ENCODE data around the gene ARIH2. TPM values are rescaled to one million over a fixed set of nuclear protein-coding genes. Genes with fewer than 3 reads are reported as not detected.

Gene ARIH2
- total RNA-seq, 2 experiments from 2014 or later = 96.1 to 99.1 TPM

DNA sequence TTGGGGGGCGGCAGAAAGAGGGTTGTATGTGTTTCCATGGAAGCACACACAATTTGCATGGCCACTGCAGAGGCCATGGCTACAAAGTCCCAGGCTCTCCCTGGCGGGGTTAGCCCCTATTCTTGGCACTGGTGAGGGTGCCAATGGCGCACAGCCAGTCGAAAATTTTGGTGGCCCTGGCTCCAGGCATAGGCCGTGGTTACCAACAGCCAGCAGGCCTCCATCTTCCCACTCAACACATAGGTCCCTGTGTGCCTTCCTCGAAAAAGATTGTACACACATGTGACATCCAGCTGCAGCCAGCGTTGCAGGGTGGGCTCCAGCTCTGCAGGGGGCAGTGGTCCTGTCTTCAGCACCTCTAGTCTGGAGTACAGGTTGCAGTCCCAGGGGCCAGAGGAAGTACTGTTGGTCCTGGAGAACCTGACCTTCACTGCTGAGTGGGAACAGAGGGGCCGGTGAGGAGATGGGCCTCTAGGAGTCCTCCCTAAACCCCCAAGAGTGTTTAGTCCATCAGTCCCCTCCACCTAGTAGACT lies 78.5 kb downstream of the ARIH2 start:
- intact Hi-C loops (cut with micrococcal nuclease) = no loop called here
- Mint-ChIP-seq H3K36me3 (ENCODE audit: low read depth) (peaks cover 2% of the 10 kb centered on the region), H3K27ac (no peak overlapping the region), H3K4me3 (no peak overlapping the region), H3K4me1 (ENCODE audit: low read depth) (peaks cover 11% of the 10 kb centered on the region), H3K9me3 (no peaks in the 10 kb centered on the region), H3K27me3 (ENCODE audit: low read depth) (no peaks in the 10 kb centered on the region)
- CTCF ChIA-PET = interaction anchor here (1.1 kb wide), 1 partner anchor 11 kb away, joined by 3 read pairs; no protein-coding TSS in a partner anchor
- no peak for DNase-seq

GRCh38 chr3:48997714-48998637 lies 79.3 kb downstream of the ARIH2 start:
- intact Hi-C loops (cut with micrococcal nuclease) = no loop called here
- Mint-ChIP-seq H3K27ac (no peak overlapping the region), H3K4me3 (no peak overlapping the region), H3K27me3 (ENCODE audit: low read depth) (no peaks in the 10 kb centered on the region), H3K9me3 (no peaks in the 10 kb centered on the region), H3K36me3 (ENCODE audit: low read depth) (peaks cover 2% of the 10 kb centered on the region), H3K4me1 (ENCODE audit: low read depth) (peaks cover 11% of the 10 kb centered on the region)
- CTCF ChIA-PET = interaction anchor here (1.1 kb wide), 1 partner anchor 11 kb away, joined by 3 read pairs; no protein-coding TSS in a partner anchor
- no peak for DNase-seq

GRCh38 chr3:48999085-48999858 lies 80.6 kb downstream of the ARIH2 start:
- no peaks in the 10 kb centered on the region for H3K9me3 Mint-ChIP-seq
- peak overlapping the region; percentile 63 for H3K27ac Mint-ChIP-seq
- CTCF ChIA-PET = no interaction called here
- H3K36me3 Mint-ChIP-seq (ENCODE audit: low read depth) = no peaks in the 10 kb centered on the region
- peaks cover 3% of the 10 kb centered on the region for H3K4me1 Mint-ChIP-seq (ENCODE audit: low read depth)
- H3K27me3 Mint-ChIP-seq (ENCODE audit: low read depth) = no peaks in the 10 kb centered on the region
- no peak overlapping the region for H3K4me3 Mint-ChIP-seq
- intact Hi-C loops (cut with micrococcal nuclease) = no loop called here
- DNase-seq = no peak

- Mint-ChIP-seq H3K4me3 (no peak overlapping the region), H3K27me3 (ENCODE audit: low read depth) (no peaks in the 10 kb centered on the region), H3K36me3 (ENCODE audit: low read depth) (no peaks in the 10 kb centered on the region), H3K4me1 (ENCODE audit: low read depth) (no peaks in the 10 kb centered on the region), H3K9me3 (no peaks in the 10 kb centered on the region), H3K27ac (peak overlapping the region; percentile 77)
- intact Hi-C loops (cut with micrococcal nuclease) = no loop called here
- CTCF ChIA-PET = no interaction called here
- DNase-seq = no peak
Measured at GRCh38 chr3:49001155-49001554, 82.5 kb downstream of the ARIH2 start.

DNA sequence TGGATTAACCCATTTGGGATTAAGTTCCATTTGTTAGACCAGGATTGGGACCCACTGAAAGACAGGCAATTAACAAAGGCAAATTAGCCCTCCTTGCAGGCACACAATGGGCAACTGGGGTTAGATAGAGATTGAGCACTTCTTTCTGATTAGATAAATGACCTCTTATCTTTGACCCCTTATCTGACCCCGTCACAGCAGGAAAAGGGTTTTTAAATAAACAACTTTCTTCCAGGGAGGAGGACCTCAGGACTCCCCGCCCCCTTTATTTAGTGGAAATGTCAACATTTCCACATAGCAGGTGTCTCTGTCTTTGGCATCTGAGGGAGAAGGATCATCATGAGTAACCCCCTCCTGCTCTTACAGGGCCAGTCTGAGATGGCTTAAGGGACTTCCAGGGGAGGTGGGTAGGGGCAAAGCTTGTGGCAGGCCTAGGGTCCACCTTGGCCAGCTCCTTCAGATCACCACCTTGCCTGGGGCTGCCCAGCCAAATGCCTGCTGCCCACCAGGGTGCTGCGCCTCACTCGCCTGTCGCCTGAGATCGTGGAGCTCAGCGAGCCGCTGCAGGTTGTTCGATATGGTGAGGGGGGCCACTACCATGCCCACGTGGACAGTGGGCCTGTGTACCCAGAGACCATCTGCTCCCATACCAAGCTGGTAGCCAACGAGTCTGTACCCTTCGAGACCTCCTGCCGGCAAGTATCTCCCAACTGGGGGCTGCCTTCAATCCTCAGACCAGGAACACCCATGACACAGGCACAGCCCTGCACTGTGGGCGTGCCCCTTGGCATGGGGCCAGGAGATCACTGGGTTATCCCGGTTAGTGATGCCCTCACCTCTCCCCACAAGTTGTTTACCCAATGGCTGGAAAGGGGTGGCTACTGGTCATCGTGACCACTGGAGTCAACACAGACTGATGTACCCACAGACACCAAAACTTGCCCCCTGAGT lies 86.0 kb downstream of the ARIH2 start:
- DNase-seq = no peak
- CTCF ChIA-PET = interaction anchor here (1.1 to 9.2 kb wide), 2 partner anchors 15 kb away, joined by 4 to 84 read pairs; partner anchors contain the start of genes DALRD3 and NDUFAF3
- Mint-ChIP-seq H3K4me1 (ENCODE audit: low read depth) (peaks cover 19% of the 10 kb centered on the region), H3K4me3 (no peak overlapping the region), H3K36me3 (ENCODE audit: low read depth) (peaks cover 7% of the 10 kb centered on the region), H3K27ac (no peak overlapping the region), H3K9me3 (no peaks in the 10 kb centered on the region), H3K27me3 (ENCODE audit: low read depth) (no peaks in the 10 kb centered on the region)
- intact Hi-C loops (cut with micrococcal nuclease) = loop anchor here (5.0 kb wide), 2 partner anchors 338 to 447 kb away; partner anchors contain the start of genes PFKFB4 and USP4

- no peaks in the 10 kb centered on the region for H3K9me3 Mint-ChIP-seq
- DNase-seq = no peak
- H3K4me1 Mint-ChIP-seq (ENCODE audit: low read depth) = peaks cover 19% of the 10 kb centered on the region
- H3K36me3 Mint-ChIP-seq (ENCODE audit: low read depth) = peaks cover 7% of the 10 kb centered on the region
- CTCF ChIA-PET = interaction anchor here (1.1 to 9.2 kb wide), 2 partner anchors 14 to 16 kb away, joined by 4 to 84 read pairs; partner anchors contain the start of genes DALRD3 and NDUFAF3
- no peak overlapping the region for H3K27ac Mint-ChIP-seq
- H3K4me3 Mint-ChIP-seq = no peak overlapping the region
- intact Hi-C loops (cut with micrococcal nuclease) = loop anchor here (5.0 kb wide), 2 partner anchors 337 to 448 kb away; partner anchors contain the start of genes PFKFB4 and USP4
- no peaks in the 10 kb centered on the region for H3K27me3 Mint-ChIP-seq (ENCODE audit: low read depth)
Measured at GRCh38 chr3:49005303-49005680, 86.7 kb downstream of the ARIH2 start.

- CTCF ChIA-PET = interaction anchor here (1.2 to 9.2 kb wide), 3 partner anchors 13 to 20 kb away, joined by 5 to 84 read pairs (median 10); partner anchors contain the start of genes DALRD3, NDUFAF3 and P4HTM
- DNase-seq = no peak
- H3K27ac Mint-ChIP-seq = no peak overlapping the region
- peak overlapping the region; percentile 99 for H3K4me3 Mint-ChIP-seq
- no peaks in the 10 kb centered on the region for H3K27me3 Mint-ChIP-seq (ENCODE audit: low read depth)
- H3K36me3 Mint-ChIP-seq (ENCODE audit: low read depth) = peaks cover 7% of the 10 kb centered on the region
- intact Hi-C loops (cut with micrococcal nuclease) = loop anchor here (2.0 to 5.0 kb wide), 3 partner anchors 289 to 449 kb away; partner anchors contain the start of genes IP6K2, PFKFB4 and USP4
- no peaks in the 10 kb centered on the region for H3K9me3 Mint-ChIP-seq
- H3K4me1 Mint-ChIP-seq (ENCODE audit: low read depth) = peaks cover 19% of the 10 kb centered on the region
Measured at GRCh38 chr3:49005998-49006397, 87.4 kb downstream of the ARIH2 start.

DNA sequence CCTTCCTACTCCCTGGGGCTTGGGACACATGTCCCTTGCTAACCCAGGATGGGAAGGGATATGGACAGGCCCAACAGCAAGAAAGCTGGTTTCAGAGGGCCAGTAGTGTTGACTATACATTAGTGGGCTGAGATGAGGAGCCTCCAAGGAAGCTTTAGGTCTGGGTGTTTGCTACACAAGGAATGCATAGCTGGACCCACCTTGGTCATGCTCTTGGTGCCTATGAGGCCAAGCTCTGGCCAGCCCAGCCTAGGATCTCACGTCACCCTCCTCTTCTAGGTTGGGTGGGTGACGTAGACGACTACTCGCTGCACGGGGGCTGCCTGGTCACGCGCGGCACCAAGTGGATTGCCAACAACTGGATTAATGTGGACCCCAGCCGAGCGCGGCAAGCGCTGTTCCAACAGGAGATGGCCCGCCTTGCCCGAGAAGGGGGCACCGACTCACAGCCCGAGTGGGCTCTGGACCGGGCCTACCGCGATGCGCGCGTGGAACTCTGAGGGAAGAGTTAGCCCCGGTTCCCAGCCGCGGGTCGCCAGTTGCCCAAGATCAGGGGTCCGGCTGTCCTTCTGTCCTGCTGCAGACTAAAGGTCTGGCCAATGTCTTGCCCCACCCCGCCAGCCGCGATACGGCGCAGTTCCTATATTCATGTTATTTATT lies 87.9 kb downstream of the ARIH2 start:
- Mint-ChIP-seq H3K27me3 (ENCODE audit: low read depth) (no peaks in the 10 kb centered on the region), H3K36me3 (ENCODE audit: low read depth) (peaks cover 8% of the 10 kb centered on the region), H3K9me3 (no peaks in the 10 kb centered on the region), H3K27ac (peak overlapping the region; percentile 99), H3K4me3 (peak overlapping the region; percentile 99), H3K4me1 (ENCODE audit: low read depth) (peaks cover 19% of the 10 kb centered on the region)
- CTCF ChIA-PET = interaction anchor here (0.7 to 9.2 kb wide), 8 partner anchors 11 to 22 kb away, joined by 4 to 84 read pairs (median 9); partner anchors contain the start of genes DALRD3, IMPDH2, NDUFAF3 and P4HTM
- no peak for DNase-seq
- intact Hi-C loops (cut with micrococcal nuclease) = loop anchor here (1.0 to 5.0 kb wide), 8 partner anchors 15 to 464 kb away; partner anchors contain the start of genes DAG1, IP6K2, PFKFB4 and QRICH1

GRCh38 chr3:49007068-49007770 lies 88.6 kb downstream of the ARIH2 start, which contains the start of gene WDR6:
TSS of gene WDR6 (plus strand) at chr3:49007391. CDS start at chr3:49007432, 41 bp downstream.
- Mint-ChIP-seq H3K9me3 (no peaks in the 10 kb centered on the region), H3K36me3 (ENCODE audit: low read depth) (peaks cover 13% of the 10 kb centered on the region), H3K27ac (peak within 1 kb of the TSS; percentile 99), H3K4me1 (ENCODE audit: low read depth) (peaks cover 19% of the 10 kb centered on the region), H3K27me3 (ENCODE audit: low read depth) (no peaks in the 10 kb centered on the region), H3K4me3 (peak within 1 kb of the TSS; percentile 99)
- CTCF ChIA-PET = interaction anchor here (0.5 to 9.2 kb wide), 10 partner anchors 11 to 795 kb away, joined by 3 to 84 read pairs (median 8); partner anchors contain the start of genes DALRD3, IMPDH2, NDUFAF3 and P4HTM
- intact Hi-C loops (cut with micrococcal nuclease) = loop anchor here (1.0 to 5.0 kb wide), 8 partner anchors 14 to 463 kb away; partner anchors contain the start of genes DAG1, IP6K2, PFKFB4 and QRICH1
- DNase-seq = peak; percentile 99
